Right renal pelvis (tissue), 4 donors: ENCODE measurements around the gene CHCHD6. TPM values are rescaled to one million over a fixed set of nuclear protein-coding genes. Genes with fewer than 3 reads are reported as not detected.

ENCODE experiments used
- DNase-seq, 4 donors: peaks; one replicate each; pipeline ENCODE4 v3.0.0-alpha.2; 2013; ENCODE audit warnings: low read depth in 4 of 4, low spot score in 3 of 4, missing footprints in 1 of 4
- polyA plus RNA-seq, 4 donors: library from polyadenylated mRNA; unstranded; fragments of 120-200 nt; gene quantifications; one replicate each; pipeline ENCODE4 v1.2.1, GENCODE V29; 2013; ENCODE audit not compliant: insufficient read length in 4 of 4

The CHCHD6 gene
- polyA plus RNA-seq, 4 donors, result 17.5 to 23.2 (median 18.1) TPM

DNA sequence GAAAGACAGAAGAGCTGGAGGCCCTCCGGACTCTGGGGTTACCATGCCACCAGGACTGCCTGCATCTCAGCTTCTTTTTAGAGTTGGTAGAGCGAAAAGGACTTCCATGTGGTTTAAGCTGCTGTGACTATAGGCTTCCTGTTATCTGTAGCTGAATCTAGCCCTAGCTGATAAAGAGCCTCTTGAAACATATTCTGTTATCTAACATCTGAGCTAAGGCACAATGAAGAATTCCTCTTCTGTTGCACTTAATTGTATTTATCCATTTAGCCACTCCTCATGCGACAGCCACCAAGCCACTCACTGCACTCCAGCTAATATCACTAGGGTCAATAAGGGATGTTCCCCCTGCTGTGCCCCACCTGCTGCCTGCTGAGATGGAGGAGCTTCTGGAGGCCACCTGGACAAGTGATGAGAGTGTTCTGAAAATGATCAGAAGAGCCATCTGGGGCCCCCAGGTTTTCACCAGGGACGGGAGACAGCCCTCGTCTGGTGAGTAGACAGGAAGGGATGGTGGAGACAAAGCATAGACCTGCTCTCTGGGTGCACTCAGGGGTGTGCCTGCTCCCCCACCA is 184.2 kb downstream of the CHCHD6 start:
- DNase-seq, result no peak

- no peak for DNase-seq
Observed at GRCh38 chr3:126889276-126890201, 185.5 kb downstream of the CHCHD6 start.

- DNase-seq, result no peak
Observed at GRCh38 chr3:126891141-126891540, 187.1 kb downstream of the CHCHD6 start.

- no peak for DNase-seq
Observed at GRCh38 chr3:126891791-126892190, 187.8 kb downstream of the CHCHD6 start.

GRCh38 chr3:126893651-126894050 is 189.6 kb downstream of the CHCHD6 start:
- no peak for DNase-seq

DNA sequence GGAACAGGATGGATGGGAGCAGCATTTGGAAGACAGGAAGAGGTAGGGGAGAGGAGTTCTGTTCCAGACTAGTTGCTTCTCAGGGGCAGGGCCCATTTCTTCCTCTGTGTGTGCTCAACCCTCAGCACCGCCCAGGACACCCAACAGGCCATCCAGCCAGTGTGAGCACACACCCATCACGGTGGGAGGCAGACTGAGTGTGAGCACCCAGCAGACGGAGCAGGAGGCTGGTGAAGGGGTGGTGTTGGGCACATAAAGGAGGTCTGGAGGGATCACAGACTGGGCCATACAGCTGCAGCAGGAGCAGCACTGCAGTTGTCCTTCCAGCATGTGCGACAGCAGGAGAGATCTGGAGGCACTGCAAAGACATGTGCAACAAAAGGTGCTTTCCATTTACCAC is 190.4 kb downstream of the CHCHD6 start:
- DNase-seq, result no peak

DNA sequence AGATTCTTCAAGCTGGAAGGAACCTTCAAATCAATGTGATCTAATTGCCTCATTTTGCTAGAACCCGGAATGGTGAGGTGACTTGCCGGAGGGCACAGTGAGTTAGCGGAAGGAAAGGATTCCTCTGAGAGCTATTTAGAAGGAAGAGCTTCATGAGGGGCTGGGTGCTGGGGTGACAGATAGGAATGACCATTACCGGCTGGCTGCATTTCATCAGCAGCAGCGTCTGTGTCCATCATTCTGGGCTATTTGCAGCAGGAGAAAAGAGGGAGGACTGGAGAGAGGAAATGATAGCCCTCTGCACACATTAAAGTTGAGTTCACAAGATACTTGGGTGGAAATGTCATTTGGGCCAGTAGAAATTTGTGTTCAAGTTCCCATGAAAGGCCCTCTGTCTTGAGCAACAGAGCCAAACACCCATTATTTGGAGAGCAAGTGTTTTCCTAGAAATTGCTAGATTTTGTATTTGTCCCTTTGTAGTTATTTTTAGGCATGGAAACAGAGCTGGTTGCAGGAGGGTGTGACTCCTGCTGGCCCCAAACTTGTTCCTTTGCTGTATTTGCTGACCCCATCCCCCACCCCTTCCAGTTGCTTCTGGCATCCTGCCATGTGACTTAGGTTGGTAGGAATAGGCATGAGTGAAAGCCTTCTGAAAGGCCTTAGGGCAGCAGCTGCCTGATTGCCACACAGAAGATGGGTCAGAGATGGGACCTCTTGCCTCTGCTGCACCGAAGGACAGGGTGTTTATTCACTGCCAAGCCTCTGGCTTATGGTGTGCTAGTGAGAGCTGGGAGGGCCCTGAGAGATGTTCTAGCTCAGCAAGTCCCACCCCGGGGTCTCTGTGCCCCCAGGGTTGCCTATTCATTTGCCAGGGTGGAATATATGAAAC is 191.4 kb downstream of the CHCHD6 start:
- DNase-seq, result no peak

DNA sequence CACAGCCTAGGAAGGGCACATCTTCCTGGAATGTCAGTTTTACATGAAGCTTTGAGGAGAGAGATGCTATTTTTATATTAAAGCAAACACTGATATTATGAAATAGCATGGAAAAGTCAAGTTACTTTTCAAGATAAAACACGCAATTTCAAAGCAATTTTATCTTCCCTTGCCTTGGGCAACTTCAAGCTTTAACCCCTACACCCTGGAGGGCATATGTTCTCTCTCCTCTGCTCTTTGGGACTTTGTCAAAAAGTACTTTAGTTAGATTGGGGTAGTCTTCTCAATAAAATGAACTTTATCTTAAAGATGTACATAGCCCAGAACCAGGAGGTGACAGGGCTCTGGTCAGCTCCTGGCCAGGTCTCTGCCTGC is 192.0 kb downstream of the CHCHD6 start:
- DNase-seq, result no peak

GRCh38 chr3:126896968-126897367 is 192.9 kb downstream of the CHCHD6 start:
- no peak for DNase-seq

- DNase-seq, result no peak
Observed at GRCh38 chr3:126897943-126898342, 193.9 kb downstream of the CHCHD6 start.

- no peak for DNase-seq
Observed at GRCh38 chr3:126900859-126901540, 197.0 kb downstream of the CHCHD6 start.

GRCh38 chr3:126901631-126902030 is 197.6 kb downstream of the CHCHD6 start:
- no peak for DNase-seq

DNA sequence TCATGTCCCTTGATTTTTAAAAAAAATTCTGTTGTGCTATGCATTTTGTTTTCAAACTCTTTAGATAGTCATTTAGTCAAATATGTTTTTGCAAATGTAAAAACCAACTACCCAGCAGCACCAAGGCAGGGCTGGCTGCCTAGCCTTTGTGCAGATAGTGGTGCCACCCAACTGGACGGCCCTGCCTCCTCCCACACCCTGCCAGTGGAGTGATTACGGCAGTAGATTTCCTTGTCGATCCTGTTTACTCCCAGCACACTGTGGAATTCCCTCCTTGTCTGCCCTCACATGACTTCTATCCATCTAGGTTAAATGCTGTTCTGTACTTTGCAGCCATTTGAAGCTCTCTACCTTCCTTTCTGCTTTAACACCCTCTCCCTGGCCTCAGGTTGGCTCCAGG is 199.5 kb downstream of the CHCHD6 start:
- DNase-seq, result no peak

DNA sequence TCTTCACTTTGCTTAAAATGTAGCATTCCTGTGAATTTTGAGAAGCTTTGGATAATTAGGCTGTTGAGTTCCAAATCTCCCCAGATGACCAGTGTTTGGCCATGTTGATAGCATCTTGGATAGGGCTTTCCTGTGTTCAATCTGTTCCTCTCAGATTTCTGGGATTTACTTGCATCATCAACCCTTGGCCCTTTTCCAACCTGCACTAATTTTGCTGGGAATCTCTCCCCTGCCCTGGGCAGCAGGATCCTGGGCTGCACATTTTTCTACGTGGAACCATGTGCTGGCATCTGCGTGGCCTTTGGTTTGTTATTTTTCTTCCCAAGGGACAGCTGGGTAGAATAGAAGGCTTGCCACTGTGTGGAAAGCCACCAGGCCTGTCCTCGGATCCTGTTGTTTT is 203.5 kb downstream of the CHCHD6 start:
- no peak for DNase-seq

GRCh38 chr3:126908752-126909275 is 204.8 kb downstream of the CHCHD6 start:
- no peak for DNase-seq

GRCh38 chr3:126910231-126910630 is 206.2 kb downstream of the CHCHD6 start:
- no peak for DNase-seq

DNA sequence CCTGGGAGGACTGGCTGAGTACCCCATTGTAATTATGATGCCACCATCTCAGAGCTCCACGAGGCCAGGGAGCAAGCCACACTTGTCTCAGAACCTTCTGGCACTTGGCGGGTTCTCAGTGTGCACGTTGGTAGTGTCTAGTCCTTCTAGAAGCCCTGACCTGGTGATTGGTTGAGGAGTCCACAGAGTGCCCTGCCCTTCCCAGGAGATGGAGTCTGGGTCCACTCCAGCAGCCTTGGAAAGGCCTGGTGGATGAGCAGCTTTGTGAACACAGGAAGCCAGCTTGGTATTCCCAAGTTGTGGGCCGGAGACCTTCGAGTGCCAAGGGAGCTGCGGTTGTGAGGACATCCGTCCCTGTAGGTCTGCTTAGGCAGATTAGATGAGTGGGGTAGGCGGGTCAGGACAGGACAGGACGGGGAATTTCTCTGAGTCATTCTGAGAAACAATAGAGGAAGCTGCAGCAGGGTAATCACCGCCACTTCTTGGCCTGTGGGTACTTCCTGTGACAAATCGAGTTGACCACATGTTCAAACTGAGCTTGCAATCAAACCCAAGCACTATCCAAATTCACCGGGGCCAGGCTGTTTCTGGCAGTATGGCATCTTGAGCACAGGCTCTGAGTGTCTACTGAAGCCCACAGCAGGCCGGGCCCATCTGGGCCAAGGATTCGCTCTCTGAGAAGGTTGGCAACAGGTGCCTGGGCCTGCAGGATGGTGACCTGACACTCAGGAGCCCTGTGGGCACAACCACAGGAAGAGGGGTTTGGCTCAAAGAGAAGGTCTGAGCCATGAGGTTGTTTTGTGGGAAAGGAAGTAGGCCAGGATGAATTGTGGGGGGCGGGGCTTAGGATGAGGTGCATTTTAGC is 207.4 kb downstream of the CHCHD6 start:
- no peak for DNase-seq

GRCh38 chr3:126912027-126912422 is 208.0 kb downstream of the CHCHD6 start:
- no peak for DNase-seq

GRCh38 chr3:126912491-126913195 is 208.6 kb downstream of the CHCHD6 start:
- no peak for DNase-seq
